ENCODE results near the gene ABCF1. TPM values are rescaled to one million over a fixed set of nuclear protein-coding genes. Genes with fewer than 3 reads are reported as not detected.
A peak's percentile ranks its signal among the peaks of the same experiment; 100 is the strongest.

ABCF1 gene
- total and polyA plus RNA-seq, 9 of the 15 experiments (the other 6 are each of a cell fraction or from before 2014, with no cell fraction given) = 41.6 to 193 (median 102) TPM

DNA sequence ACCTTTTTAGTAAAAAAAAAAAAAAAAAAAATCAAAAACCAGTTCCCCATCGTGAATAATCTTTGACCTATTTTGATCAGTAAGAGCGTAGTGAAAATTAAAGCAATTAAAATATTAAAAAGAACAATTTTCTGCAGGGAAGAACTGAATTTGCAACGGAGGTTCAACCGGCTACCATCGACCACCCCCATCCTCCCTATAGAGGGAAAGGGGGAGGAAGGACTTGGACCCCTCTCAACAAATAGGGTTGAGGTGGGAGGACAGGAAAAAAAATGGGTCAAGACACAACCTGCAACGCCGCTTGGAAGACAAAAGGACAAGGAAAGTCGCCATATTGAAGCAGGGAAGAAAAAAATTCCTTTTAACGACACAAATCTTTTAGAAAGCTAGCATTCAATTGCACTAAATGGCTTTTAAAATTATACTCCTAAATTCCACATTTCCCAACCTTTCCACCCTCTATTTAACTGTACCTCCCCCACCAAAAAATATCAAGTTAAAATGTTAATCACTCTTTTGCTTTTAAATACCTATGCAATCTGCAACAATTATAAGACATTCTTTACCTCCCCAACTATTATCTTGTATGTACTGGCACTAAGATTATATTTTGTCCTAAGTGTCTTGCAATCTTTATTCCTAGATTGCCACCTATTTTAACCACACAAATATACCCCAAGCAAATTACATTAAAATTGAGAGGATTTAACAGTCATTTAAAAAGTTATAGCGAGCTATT lies 44.1 kb downstream of the ABCF1 start (continued):
- TF ChIP-seq, protein P1, sequence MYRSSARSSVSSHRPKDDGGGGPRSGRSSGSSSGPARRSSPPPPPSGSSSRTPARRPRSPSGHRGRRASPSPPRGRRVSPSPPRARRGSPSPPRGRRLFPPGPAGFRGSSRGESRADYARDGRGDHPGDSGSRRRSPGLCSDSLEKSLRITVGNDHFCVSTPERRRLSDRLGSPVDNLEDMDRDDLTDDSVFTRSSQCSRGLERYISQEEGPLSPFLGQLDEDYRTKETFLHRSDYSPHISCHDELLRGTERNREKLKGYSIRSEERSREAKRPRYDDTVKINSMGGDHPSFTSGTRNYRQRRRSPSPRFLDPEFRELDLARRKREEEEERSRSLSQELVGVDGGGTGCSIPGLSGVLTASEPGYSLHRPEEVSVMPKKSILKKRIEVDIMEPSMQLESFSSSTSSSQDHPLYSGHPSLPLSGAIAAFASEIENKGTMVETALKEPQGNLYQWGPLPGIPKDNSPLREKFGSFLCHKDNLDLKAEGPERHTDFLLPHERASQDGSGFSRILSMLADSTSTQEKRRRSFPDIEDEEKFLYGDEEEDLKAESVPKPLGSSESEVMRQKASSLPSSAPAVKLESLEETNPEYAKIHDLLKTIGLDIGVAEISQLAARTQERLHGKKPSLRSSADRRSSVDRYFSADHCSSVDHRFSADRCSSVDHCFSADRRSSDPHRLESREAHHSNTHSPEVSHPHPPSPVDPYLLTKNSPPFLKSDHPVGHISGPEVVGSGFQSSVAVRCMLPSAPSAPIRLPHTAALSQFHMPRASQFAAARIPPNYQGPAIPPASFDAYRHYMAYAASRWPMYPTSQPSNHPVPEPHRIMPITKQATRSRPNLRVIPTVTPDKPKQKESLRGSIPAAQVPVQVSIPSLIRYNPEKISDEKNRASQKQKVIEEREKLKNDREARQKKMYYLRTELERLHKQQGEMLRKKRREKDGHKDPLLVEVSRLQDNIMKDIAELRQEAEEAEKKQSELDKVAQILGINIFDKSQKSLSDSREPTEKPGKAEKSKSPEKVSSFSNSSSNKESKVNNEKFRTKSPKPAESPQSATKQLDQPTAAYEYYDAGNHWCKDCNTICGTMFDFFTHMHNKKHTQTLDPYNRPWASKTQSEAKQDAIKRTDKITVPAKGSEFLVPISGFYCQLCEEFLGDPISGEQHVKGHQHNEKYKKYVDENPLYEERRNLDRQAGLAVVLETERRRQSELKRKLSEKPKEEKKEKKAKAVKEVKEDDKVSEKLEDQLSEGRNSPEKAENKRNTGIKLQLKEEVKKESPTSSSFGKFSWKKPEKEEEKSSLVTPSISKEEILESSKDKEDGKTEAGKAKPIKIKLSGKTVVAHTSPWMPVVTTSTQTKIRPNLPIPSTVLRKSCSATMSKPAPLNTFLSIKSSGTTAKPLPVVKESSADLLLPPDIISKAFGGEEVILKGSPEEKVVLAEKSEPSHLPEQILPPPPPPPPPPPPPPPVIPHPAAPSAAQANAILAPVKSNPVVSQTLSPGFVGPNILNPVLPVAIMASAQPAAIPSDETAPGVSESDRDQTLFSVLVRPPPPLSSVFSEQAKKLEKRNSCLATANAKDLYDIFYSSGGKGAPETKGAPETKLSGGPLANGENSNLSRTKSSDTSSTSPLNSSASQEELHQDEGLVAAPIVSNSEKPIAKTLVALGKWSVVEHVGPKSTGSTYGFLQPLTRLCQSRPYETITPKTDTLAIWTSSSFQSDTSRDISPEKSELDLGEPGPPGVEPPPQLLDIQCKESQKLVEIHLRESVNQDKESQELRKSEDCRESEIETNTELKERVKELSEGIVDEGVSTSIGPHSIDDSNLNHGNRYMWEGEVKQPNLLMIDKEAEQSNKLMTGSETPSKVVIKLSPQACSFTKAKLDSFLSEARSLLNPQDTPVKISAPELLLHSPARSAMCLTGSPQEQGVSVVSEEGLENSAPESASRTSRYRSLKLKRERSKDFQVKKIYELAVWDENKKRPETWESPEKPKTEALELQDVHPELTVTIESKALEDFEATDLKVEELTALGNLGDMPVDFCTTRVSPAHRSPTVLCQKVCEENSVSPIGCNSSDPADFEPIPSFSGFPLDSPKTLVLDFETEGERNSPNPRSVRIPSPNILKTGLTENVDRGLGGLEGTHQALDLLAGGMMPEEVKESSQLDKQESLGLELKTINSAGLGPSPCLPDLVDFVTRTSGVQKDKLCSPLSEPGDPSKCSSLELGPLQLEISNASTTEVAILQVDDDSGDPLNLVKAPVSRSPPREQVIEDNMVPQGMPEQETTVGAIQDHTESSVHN (IDR thresholded peaks at IDR 0.05; ENCODE audit: borderline replicate concordance in 1 of 2, low read depth in 1 of 2) = 0 out of 4 replicates have a peak, but pooled peaks have one; percentile 17 to 59
- peak; percentile 60 for TF ChIP-seq ZNF584 (CRISPR knock-in tag; IDR thresholded peaks at IDR 0.05; ENCODE audit: low read depth)
- TF ChIP-seq ZFP30 (CRISPR knock-in tag; IDR thresholded peaks at IDR 0.05; ENCODE audit: borderline replicate concordance) = peak; percentile 73; the same call in 1 of the 2 replicates
- TF ChIP-seq, protein P2, sequence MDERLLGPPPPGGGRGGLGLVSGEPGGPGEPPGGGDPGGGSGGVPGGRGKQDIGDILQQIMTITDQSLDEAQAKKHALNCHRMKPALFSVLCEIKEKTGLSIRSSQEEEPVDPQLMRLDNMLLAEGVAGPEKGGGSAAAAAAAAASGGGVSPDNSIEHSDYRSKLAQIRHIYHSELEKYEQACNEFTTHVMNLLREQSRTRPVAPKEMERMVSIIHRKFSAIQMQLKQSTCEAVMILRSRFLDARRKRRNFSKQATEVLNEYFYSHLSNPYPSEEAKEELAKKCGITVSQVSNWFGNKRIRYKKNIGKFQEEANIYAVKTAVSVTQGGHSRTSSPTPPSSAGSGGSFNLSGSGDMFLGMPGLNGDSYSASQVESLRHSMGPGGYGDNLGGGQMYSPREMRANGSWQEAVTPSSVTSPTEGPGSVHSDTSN (CRISPR knock-in tag; IDR thresholded peaks at IDR 0.05; ENCODE audit: low read depth) = no peak
- TF ChIP-seq, protein P2 (tag; conservative IDR thresholded peaks at IDR 0.05; ENCODE audit: low read depth) = peak; percentile 50; the same call in 1 of the 2 replicates
- TF ChIP-seq SIRT6 (IDR thresholded peaks at IDR 0.05; ENCODE audit: low read depth, low read length) = no peak
- peak; percentile 3 for TF ChIP-seq NBN (IDR thresholded peaks at IDR 0.05; ENCODE audit: low read depth)
- peak in 1 of 2 experiments; percentile 8; a peak in 1 of 4 replicates for TF ChIP-seq TBL1XR1 (IDR thresholded peaks at IDR 0.05; ENCODE audit: low read length in 2 of 2)
- peak; percentile 18 to 58; a peak in 1 of 4 replicates for TF ChIP-seq ARNT (IDR thresholded peaks at IDR 0.05)
- TF ChIP-seq TEAD1 (CRISPR knock-in tag; IDR thresholded peaks at IDR 0.05) = peak in 1 of 2 experiments; percentile 68; a peak in 2 of 4 replicates
- TF ChIP-seq RNF219 (CRISPR knock-in tag; IDR thresholded peaks at IDR 0.05) = peak; percentile 78; the same call in 1 of the 2 replicates

Measured in K562 (cell line).